Smooth muscle cell of the brain vasculature (primary cell): ENCODE data around the gene AFDN.
"Not testable (repeated sequence)": the region's sequence is repeated elsewhere in the genome, so short reads cannot be mapped to it uniquely, and the experiment has no call there.

ENCODE experiments used
- DNase-seq: peaks from one replicate; pipeline ENCODE4 v3.0.0-alpha.2; 2012; ENCODE audit warnings: low read depth, low spot score

Gene AFDN

DNA sequence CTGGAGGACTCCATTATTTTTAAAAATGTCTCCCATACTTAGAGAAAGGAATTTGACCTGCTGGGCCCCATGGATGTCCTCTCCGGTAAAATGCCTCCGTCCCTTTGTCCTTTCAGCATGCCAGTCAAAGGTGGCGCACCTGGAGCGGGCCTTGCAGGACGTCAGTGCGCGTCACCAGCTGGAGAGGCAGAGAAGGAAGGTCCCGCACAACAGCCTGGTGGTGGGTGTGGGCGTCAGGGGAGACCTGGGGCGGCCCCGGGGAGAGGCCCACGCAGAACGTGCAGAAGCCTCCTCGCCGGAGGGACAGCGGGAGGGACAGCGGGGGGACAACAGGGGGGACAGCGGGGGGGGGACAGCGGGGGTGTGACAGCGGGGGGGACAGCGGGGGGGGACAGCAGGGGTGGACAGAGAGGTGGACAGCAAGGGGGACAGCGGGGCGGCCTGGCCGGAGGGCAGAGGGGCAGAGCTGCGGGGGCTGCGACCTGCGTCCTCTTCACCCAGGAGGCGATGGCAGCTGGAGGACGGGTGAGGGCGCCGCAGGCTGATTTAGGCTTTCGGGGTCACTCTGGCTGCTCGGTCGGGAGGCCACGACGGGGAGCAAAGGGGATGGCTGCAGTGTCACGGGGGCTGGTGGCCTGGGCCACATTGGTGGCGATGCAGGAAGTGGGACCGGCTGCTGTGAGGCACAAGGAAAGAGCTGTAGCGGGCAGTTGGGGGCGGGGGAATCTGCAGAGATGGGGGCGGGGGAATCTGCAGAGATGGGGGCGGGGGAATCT, 169.9 kb downstream of the AFDN start:
- no peak for DNase-seq

DNA sequence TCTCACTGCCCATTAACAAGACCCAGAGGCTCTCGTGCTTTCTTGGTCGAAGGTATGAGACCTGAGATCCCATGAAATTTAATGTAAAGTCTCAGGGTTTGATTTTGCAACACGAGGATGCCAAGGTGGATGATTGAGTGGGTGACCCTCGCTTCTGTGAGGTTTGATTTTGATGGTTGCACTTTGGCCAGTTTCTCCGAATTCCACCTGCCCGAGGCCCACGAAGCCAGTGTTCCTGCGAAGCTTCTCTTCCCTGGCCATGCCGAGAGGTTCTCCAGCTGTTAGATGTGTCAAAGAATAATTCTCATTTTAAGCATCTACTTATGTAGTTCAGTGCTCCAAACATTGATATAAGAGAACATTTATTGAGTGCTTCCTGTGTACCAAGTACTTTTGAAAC, 170.9 kb downstream of the AFDN start, which contains the start of gene KIF25:
Gene KIF25, plus strand, starts transcription at position 30 of the 400 bp plus-strand sequence. CDS start 31,915 bp downstream, outside the sequence.
- no peak for DNase-seq

DNA sequence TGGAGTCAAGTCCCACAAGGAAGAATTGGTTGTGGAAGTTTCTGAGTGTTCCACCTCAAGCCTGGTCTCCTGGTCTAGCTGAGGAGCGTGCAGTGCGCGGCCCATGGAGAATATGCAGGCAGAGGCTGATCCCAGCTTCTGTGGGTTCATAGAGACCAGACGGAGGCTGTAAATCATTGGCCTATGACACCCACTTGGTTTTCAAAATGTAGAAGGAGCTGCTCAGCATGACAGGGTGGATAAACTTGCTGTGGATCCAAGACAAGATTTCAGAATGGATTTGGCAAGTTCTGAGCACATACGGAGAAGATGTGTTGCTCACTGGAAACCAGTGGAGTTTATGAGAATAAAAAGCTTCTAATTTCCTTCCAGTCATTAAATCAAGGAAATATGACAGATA, 171.5 kb downstream of the AFDN start:
- DNase-seq, result no peak

DNA sequence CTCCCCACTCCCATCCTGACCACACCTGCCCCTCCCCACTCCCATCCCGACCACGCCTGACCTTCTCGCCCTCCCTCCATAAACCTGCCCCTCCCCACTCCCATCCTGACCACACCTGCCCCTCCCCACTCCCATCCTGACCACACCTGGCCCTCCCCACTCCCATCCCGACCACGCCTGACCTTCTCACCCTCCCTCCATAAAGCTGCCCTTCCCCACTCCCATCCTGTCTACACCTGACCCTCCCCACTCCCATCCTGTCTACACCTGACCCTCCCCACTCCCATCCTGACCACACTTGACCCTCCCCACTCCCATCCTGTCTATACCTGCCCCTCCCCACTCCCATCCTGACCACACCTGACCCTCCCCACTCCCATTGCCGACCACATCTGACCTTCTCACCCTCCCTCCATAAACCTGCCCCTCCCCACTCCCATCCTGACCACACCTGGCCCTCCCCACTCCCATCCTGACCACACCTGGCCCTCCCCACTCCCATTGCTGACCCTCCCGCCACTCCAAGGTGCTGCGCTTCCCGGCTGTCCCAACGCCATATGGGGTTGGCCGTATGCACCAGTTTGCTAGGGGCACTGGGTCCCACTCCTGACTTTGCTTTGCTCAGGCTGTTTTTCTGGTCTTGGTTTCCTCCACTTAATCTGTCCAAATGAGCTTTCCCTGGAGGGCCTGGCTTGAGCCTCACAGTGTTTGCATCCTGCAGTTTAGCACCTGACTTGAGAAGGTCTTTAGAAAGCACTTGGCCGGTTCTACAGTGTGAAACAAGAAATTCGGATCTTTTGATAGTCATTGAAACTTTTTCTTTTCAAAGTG, 173.7 kb downstream of the AFDN start:
- DNase-seq, result no peak

- DNase-seq, result no peak
Measured at GRCh38 chr6:168001029-168001332, 174.3 kb downstream of the AFDN start.

DNA sequence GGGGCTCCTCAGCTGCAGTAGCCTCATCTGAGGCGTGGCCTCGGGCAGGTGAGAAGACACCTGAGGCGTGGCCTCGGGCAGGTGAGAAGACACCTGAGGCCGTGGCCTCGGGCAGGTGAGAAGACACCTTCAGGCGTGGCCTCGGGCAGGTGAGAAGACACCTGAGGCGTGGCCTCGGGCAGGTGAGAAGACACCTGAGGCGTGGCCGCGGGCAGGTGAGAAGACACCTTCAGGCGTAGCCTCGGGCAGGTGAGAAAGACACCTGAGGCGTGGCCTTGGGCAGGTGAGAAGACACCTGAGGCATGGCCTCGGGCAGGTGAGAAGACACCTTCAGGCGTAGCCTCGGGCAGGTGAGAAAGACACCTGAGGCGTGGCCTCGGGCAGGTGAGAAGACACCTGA, 174.8 kb downstream of the AFDN start:
- not testable (repeated sequence) for DNase-seq

- no peak for DNase-seq
Measured at GRCh38 chr6:168002804-168003203, 176.1 kb downstream of the AFDN start.

- DNase-seq, result no peak
Measured at GRCh38 chr6:168004023-168004422, 177.3 kb downstream of the AFDN start.

GRCh38 chr6:168004945-168005344, 178.2 kb downstream of the AFDN start:
- DNase-seq, result no peak

GRCh38 chr6:168005796-168006195, 179.1 kb downstream of the AFDN start:
- DNase-seq, result no peak

GRCh38 chr6:168007592-168008338, 181.1 kb downstream of the AFDN start:
- peak; percentile 86 for DNase-seq

- DNase-seq, result no peak
Measured at GRCh38 chr6:168009331-168009730, 182.6 kb downstream of the AFDN start.

DNA sequence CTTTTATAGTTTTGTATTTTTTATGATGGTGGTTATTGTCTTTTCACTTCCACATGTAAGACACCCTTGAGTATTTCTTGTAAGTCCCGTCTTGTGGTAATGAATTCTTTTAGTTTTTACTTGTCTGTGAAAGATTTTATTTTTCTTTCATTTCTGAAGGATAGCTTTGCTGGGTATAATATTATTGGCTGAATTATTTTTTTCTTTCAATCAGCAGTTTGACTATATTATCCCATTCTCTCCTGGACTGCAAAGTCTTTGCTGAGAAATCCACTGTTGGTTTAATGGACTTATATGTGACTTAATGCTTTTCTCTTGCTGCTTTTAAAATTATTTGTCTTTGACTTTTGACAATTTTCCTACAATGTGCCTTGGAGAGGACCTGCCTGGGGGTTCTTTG, 184.6 kb downstream of the AFDN start:
- no peak for DNase-seq

- no peak for DNase-seq
Measured at GRCh38 chr6:168012431-168013249, 185.9 kb downstream of the AFDN start.

DNA sequence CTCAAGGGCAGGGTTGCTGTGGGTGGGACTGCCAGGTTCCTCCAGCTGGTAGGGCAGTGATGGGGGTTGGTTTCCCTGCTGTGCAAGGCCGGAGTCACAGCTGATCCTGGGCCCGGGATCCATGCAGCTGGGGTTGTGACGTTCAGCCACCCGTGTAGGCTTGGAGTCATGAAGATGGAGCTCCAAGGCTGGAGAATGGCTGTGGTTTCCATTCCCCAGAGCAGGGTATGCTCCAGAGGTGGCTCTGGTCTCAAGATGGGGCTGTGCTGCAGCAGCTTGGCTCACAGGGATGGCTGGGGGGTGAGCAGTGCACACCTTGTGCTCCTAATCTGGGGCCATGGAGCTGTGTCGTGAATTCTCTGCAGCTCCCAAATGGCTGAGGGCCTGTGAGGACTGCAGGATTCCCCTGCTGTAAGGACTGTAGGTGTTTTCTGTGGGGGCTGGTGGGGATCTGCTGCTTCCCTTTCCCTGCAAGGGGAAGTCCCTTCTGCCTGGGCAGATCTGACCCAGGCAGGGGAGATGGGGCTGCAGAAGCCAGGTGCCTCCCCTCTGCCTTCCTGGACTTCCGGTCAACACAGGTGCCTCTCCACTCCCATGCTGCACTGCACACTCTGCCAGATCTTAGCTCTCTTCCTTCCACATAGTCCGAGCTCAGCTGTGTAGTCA, 186.7 kb downstream of the AFDN start:
- no peak for DNase-seq

DNA sequence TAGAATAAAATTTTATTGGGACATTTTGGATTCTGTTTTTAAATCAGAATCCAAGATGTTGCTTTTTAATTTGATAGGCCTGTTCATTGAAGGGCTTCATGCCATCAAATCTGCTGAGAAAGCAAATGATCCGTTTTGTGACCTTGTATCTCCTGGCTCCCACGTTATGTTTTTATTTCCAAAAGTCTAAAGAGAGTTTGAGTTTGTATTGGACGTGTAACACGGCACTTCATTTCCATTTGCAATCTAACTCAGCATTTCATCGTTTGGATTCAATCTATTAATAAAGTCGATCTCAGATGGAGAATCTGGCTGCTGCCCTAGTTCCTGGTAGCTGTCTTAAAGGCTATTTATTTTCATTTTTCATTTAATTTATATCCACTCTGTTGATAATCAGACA, 187.7 kb downstream of the AFDN start:
- no peak for DNase-seq

- DNase-seq, result no peak
Measured at GRCh38 chr6:168015009-168015408, 188.3 kb downstream of the AFDN start.

- peak; percentile 75 for DNase-seq
Measured at GRCh38 chr6:168015482-168016175, 188.9 kb downstream of the AFDN start.

- no peak for DNase-seq
Measured at GRCh38 chr6:168016176-168016620, 189.5 kb downstream of the AFDN start.
